ENCODE measurements around the gene TARS2. TPM values are rescaled to one million over a fixed set of nuclear protein-coding genes. Genes with fewer than 3 reads are reported as not detected.

Gene TARS2
- total RNA-seq, 4 donors from 2014 or later = 4.6 to 22.6 (median 10.2) TPM

- Histone ChIP-seq H3K27ac (peak overlapping the region in 1 of 2 donors; percentile 5), H3K4me3 (no peak overlapping the region), H3K36me3 (no peaks in the 10 kb centered on the region), H3K4me1 (no peaks in the 10 kb centered on the region), H3K27me3 (no peaks in the 10 kb centered on the region), H3K9me3 (no peaks in the 10 kb centered on the region)
- intact Hi-C loops (cut with DNase I; ENCODE audit: low total_unique reads) = no loop called here
- peak in 1 of 2 donors; percentile 8 for DNase-seq
- TF ChIP-seq CTCF (IDR thresholded peaks at IDR 0.05) (no peak), POLR2A (IDR thresholded peaks at IDR 0.05) (no peak)
Observed at GRCh38 chr1:150476754-150477153, 10.5 kb upstream of the TARS2 start.

GRCh38 chr1:150477320-150477719 lies 9.9 kb upstream of the TARS2 start:
- Histone ChIP-seq H3K9me3 (no peaks in the 10 kb centered on the region), H3K4me3 (no peak overlapping the region), H3K36me3 (no peaks in the 10 kb centered on the region), H3K4me1 (no peaks in the 10 kb centered on the region), H3K27me3 (no peaks in the 10 kb centered on the region), H3K27ac (peak overlapping the region in 1 of 2 donors; percentile 5)
- TF ChIP-seq POLR2A (IDR thresholded peaks at IDR 0.05) = no peak
- TF ChIP-seq CTCF (IDR thresholded peaks at IDR 0.05) = no peak
- intact Hi-C loops (cut with DNase I; ENCODE audit: low total_unique reads) = no loop called here
- DNase-seq = no peak

- no peaks in the 10 kb centered on the region for H3K4me1 ChIP-seq
- H3K27me3 ChIP-seq = no peaks in the 10 kb centered on the region
- peak overlapping the region in 1 of 2 donors; percentile 5 for H3K27ac ChIP-seq
- H3K9me3 ChIP-seq = no peaks in the 10 kb centered on the region
- no peaks in the 10 kb centered on the region for H3K36me3 ChIP-seq
- DNase-seq = no peak
- no peak overlapping the region for H3K4me3 ChIP-seq
- intact Hi-C loops (cut with DNase I; ENCODE audit: low total_unique reads) = no loop called here
- TF ChIP-seq CTCF (IDR thresholded peaks at IDR 0.05) (no peak), POLR2A (IDR thresholded peaks at IDR 0.05) (no peak)
Observed at GRCh38 chr1:150477733-150478132, 9.5 kb upstream of the TARS2 start.

GRCh38 chr1:150479370-150479769 lies 7.8 kb upstream of the TARS2 start:
- intact Hi-C loops (cut with DNase I; ENCODE audit: low total_unique reads) = no loop called here
- H3K9me3 ChIP-seq = no peaks in the 10 kb centered on the region
- H3K4me1 ChIP-seq = no peaks in the 10 kb centered on the region
- no peak overlapping the region for H3K4me3 ChIP-seq
- no peak overlapping the region for H3K27ac ChIP-seq
- H3K36me3 ChIP-seq = no peaks in the 10 kb centered on the region
- no peaks in the 10 kb centered on the region for H3K27me3 ChIP-seq
- no peak for DNase-seq
- TF ChIP-seq CTCF (IDR thresholded peaks at IDR 0.05) (no peak), POLR2A (IDR thresholded peaks at IDR 0.05) (no peak)

GRCh38 chr1:150479927-150480352 lies 7.3 kb upstream of the TARS2 start:
- intact Hi-C loops (cut with DNase I; ENCODE audit: low total_unique reads) = no loop called here
- no peak overlapping the region for H3K27ac ChIP-seq
- no peaks in the 10 kb centered on the region for H3K4me1 ChIP-seq
- no peaks in the 10 kb centered on the region for H3K27me3 ChIP-seq
- no peaks in the 10 kb centered on the region for H3K36me3 ChIP-seq
- H3K4me3 ChIP-seq = no peak overlapping the region
- no peak for DNase-seq
- no peak for TF ChIP-seq CTCF (IDR thresholded peaks at IDR 0.05)
- TF ChIP-seq POLR2A (IDR thresholded peaks at IDR 0.05) = no peak
- H3K9me3 ChIP-seq = no peaks in the 10 kb centered on the region

Data from uterus (tissue), 4 donors.